Vagina (tissue), 2 donors: ENCODE data around the gene ADARB2. TPM values are rescaled to one million over a fixed set of nuclear protein-coding genes. Genes with fewer than 3 reads are reported as not detected.

Source experiments
- DNase-seq, 2 donors: peaks; one replicate each; pipeline ENCODE4 v3.0.0-alpha.2; 2017; ENCODE audit errors: extremely low spot score in 2 of 2
- H3K27ac ChIP-seq: fragments of 200-600 bp; sonication (generic); one replicate; pipeline ENCODE4 v1.5.1; 2019
- H3K27me3 ChIP-seq: fragments of 200-600 bp; sonication (generic); one replicate; pipeline ENCODE4 v1.5.1; 2019
- H3K36me3 ChIP-seq, 2 donors: fragments of 200-600 bp; sonication (generic); one replicate each; pipeline ENCODE4 v1.5.1; 2017 to 2019
- H3K4me1 ChIP-seq: fragments of 200-600 bp; sonication (generic); one replicate; pipeline ENCODE4 v1.5.1; 2019
- H3K4me3 ChIP-seq, 2 donors: fragments of 200-600 bp; sonication (generic); 1 replicate in 1 of 2; 2 replicates in 1 of 2; pipeline ENCODE4 v1.5.1; 2016 to 2019
- H3K9me3 ChIP-seq: fragments of 200-600 bp; sonication (generic); one replicate; pipeline ENCODE4 v1.5.1; 2019
- POLR2A ChIP-seq, 2 donors: fragments of 450-650 bp; IDR thresholded peaks; one replicate each; pipeline ENCODE4 v1.6.1; 2017; ENCODE audit warnings: antibody characterized with exemption in 2 of 2, mild to moderate bottlenecking in 2 of 2, moderate library complexity in 2 of 2
- POLR2AphosphoS5 ChIP-seq, 2 donors: sonication (generic); formaldehyde crosslinking; IDR thresholded peaks; one replicate each; pipeline ENCODE4 v1.9.0; 2017; ENCODE audit warnings: antibody characterized with exemption in 2 of 2, mild to moderate bottlenecking in 2 of 2, low read depth in 1 of 2; ENCODE audit not compliant: insufficient read depth in 1 of 2
- intact Hi-C: fragments of 100-400 bp; cut with DNase I; formaldehyde crosslinking; loops from one replicate; pipeline ENCODE4 v1.15.1; 2023
- total RNA-seq: library from RNA; depleted of rRNA; stranded (reverse); fragments of >200 nt; gene quantifications from one replicate; pipeline ENCODE4 v1.2.3, GENCODE V29; 2016
- TF ChIP-seq, protein P1 (sequence below), 3 experiments: fragments of 450-650 bp in 2 of 3; fragments of 200-600 bp in 1 of 3; sonication (generic) in 1 of 3; IDR thresholded peaks; one replicate each; pipeline ENCODE4 v1.5.1; 2017 to 2019; ENCODE audit warnings: antibody characterized with exemption in 3 of 3, mild to moderate bottlenecking in 2 of 3, moderate library complexity in 2 of 3

The ADARB2 gene
- total RNA-seq, 1 donor from 2014 or later: 3.4 TPM

DNA sequence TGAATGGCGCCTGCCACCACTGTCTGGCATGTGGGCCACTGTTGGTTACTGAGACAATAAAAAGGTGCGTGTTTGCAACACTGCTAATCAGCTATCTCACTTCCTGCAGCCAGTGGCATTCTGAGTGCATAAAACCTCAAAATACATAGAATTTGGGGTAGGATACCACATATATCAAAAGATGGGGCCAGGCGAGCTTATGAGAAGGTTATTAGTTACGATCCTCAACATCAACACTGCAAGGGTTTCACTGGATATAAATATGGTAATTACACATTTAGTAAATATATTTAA, 480.9 kb downstream of the ADARB2 start:
- H3K9me3 ChIP-seq: no peaks in the 10 kb centered on the region
- no peak for DNase-seq
- H3K4me3 ChIP-seq: no peak overlapping the region
- H3K36me3 ChIP-seq: no peaks in the 10 kb centered on the region
- no peak overlapping the region for H3K27ac ChIP-seq
- intact Hi-C loops: no loop called here
- TF ChIP-seq POLR2A (IDR thresholded peaks at IDR 0.05) (no peak), POLR2AphosphoS5 (IDR thresholded peaks at IDR 0.05; ENCODE audit: insufficient read depth in 1 of 2, low read depth in 1 of 2) (no peak)
- TF ChIP-seq, protein P1, sequence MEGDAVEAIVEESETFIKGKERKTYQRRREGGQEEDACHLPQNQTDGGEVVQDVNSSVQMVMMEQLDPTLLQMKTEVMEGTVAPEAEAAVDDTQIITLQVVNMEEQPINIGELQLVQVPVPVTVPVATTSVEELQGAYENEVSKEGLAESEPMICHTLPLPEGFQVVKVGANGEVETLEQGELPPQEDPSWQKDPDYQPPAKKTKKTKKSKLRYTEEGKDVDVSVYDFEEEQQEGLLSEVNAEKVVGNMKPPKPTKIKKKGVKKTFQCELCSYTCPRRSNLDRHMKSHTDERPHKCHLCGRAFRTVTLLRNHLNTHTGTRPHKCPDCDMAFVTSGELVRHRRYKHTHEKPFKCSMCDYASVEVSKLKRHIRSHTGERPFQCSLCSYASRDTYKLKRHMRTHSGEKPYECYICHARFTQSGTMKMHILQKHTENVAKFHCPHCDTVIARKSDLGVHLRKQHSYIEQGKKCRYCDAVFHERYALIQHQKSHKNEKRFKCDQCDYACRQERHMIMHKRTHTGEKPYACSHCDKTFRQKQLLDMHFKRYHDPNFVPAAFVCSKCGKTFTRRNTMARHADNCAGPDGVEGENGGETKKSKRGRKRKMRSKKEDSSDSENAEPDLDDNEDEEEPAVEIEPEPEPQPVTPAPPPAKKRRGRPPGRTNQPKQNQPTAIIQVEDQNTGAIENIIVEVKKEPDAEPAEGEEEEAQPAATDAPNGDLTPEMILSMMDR (IDR thresholded peaks at IDR 0.05): no peak
- no peaks in the 10 kb centered on the region for H3K4me1 ChIP-seq
- no peaks in the 10 kb centered on the region for H3K27me3 ChIP-seq

DNA sequence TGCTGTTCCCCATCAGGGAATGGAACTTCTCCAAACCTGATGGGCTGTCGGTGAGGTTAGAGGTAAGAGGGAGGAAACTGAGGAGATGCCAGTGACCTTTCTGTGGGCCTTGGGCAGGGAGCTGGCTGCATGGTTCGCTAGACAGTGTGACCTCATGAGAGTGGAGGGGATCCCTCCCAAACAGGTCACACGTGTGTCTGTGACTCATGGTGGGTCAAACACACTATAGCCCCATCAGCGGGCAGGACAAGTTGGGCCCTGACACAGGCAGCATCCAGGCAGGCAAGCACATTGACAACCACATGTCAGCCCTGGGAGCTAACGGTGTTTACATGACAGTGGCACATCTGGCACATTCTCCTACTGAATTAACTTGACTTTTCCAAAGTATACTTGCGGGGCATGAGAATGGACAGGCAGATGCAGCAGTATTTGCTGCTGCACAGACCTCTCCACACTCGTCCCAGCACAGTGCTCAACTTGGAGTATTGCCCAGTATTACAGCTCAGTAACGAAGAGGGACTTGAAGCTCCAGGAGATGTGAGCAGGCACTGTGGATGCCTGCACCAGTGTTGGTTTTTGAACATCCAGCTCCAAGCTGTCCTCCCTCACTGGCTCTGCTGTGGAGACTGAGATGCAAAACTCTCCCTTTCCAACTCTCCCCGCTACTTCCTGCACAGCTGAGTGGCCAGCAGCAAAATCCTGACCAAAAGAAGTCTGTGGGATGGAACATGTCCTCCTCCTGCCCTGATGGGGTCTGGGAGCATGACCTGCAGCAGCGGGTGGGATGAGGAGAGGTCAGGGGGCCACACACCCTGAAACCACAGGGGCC, 481.5 kb downstream of the ADARB2 start:
- peak in 1 of 2 donors; percentile 91 for DNase-seq
- Histone ChIP-seq H3K9me3 (no peaks in the 10 kb centered on the region), H3K27ac (no peak overlapping the region), H3K4me3 (no peak overlapping the region), H3K4me1 (no peaks in the 10 kb centered on the region), H3K27me3 (no peaks in the 10 kb centered on the region), H3K36me3 (no peaks in the 10 kb centered on the region)
- intact Hi-C loops: no loop called here
- TF ChIP-seq, protein P1 (IDR thresholded peaks at IDR 0.05): no peak
- TF ChIP-seq POLR2A (IDR thresholded peaks at IDR 0.05) (no peak), POLR2AphosphoS5 (IDR thresholded peaks at IDR 0.05; ENCODE audit: insufficient read depth in 1 of 2, low read depth in 1 of 2) (no peak)

DNA sequence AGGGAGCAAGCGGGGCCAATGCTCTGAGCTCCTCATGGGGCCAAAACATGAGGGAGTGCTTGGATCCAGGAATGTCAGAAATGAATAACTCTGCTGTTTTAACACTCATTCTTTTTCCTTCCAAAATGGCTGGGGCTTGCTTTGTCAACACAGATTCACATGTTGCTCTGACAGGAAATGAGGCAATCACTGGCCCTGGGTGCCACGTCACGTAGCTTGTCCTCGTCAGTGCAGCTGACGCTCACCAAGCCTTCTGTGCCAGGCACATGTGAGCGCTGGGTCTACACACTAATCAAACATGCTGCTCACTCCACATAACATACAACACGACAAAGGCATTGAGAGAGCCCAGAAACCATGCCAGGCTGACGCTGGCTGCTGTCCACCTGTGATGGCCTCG, 482.2 kb downstream of the ADARB2 start:
- Histone ChIP-seq H3K36me3 (no peaks in the 10 kb centered on the region), H3K27me3 (no peaks in the 10 kb centered on the region), H3K9me3 (no peaks in the 10 kb centered on the region), H3K27ac (no peak overlapping the region), H3K4me3 (no peak overlapping the region), H3K4me1 (no peaks in the 10 kb centered on the region)
- TF ChIP-seq POLR2A (IDR thresholded peaks at IDR 0.05) (no peak), POLR2AphosphoS5 (IDR thresholded peaks at IDR 0.05; ENCODE audit: insufficient read depth in 1 of 2, low read depth in 1 of 2) (no peak)
- TF ChIP-seq, protein P1 (IDR thresholded peaks at IDR 0.05): no peak
- intact Hi-C loops: no loop called here
- DNase-seq: no peak

DNA sequence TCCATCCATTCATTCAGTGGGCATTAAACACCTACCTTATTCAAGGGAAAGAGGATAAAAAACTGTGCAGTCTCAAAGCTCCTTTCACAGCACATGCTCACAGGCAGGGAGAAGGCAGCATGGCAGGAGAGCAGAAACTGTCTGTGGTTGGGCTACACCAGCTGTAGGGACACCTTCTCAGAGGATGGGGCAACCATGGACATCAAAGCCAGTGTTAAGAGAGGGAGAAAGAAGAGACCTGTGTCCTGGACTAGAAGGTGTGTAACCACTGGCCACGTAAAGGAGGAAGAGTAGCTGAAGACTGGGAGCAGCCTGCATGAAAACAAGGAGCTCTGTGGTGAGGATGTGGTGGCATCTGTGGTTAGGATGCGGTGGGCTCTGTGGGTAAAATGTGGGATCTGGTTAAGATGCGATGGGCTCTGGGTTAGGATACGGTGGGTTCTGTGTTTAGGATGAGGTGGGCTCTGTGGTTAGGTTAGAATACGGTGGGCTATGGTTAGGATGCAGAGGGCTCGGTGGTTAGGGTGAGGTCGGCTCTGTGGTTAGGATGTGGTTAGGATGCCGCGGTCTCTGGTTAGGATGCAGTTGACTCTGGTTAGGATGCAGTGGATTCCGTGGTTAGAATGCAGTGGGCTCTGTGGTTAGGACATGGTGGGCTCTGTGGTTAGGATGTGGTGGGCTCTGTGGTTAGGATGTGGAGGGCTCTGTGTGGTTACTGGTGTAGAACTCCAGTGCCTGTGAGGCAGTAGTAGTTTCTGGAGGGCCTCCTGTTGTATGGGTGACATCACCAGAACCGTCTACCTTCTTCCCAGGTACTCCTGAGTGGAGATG, 483.6 kb downstream of the ADARB2 start:
- no peaks in the 10 kb centered on the region for H3K9me3 ChIP-seq
- TF ChIP-seq POLR2A (IDR thresholded peaks at IDR 0.05): no peak
- no peak for TF ChIP-seq POLR2AphosphoS5 (IDR thresholded peaks at IDR 0.05; ENCODE audit: insufficient read depth in 1 of 2, low read depth in 1 of 2)
- TF ChIP-seq, protein P1 (IDR thresholded peaks at IDR 0.05): no peak
- H3K27me3 ChIP-seq: no peaks in the 10 kb centered on the region
- no peaks in the 10 kb centered on the region for H3K4me1 ChIP-seq
- intact Hi-C loops: no loop called here
- no peaks in the 10 kb centered on the region for H3K36me3 ChIP-seq
- no peak overlapping the region for H3K4me3 ChIP-seq
- H3K27ac ChIP-seq: no peak overlapping the region
- DNase-seq: peak in 1 of 2 donors; percentile 92

DNA sequence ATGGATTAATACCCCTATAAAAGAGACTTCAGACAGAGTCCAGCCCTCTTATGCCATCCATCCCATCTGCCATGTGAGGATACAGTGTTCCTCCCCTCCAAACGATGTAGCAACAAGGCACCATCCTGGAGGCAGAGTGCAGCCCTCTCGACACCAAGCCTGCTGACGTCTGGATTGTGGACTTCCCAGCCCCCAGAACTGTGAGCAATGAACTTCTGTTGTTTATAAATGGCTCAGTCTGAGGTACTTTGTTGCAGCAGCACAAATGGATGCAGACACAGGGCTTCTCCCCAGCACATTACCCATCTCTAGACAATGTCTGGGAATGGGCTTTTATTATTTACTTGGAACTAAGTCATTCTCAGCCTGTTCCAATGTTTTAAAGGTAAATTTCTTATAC, 485.6 kb downstream of the ADARB2 start:
- H3K27me3 ChIP-seq: no peaks in the 10 kb centered on the region

More for the DNA sequence above, 485.6 kb downstream of the ADARB2 start:
- Histone ChIP-seq H3K4me3 (no peak overlapping the region), H3K36me3 (no peaks in the 10 kb centered on the region), H3K9me3 (no peaks in the 10 kb centered on the region), H3K27ac (no peak overlapping the region), H3K4me1 (no peaks in the 10 kb centered on the region)
- intact Hi-C loops: no loop called here
- no peak for DNase-seq
- no peak for TF ChIP-seq POLR2A (IDR thresholded peaks at IDR 0.05)
- TF ChIP-seq POLR2AphosphoS5 (IDR thresholded peaks at IDR 0.05; ENCODE audit: insufficient read depth in 1 of 2, low read depth in 1 of 2): no peak
- TF ChIP-seq, protein P1 (IDR thresholded peaks at IDR 0.05): no peak
